H1 (cell line): ENCODE results near the gene PLD5. TPM values are rescaled to one million over a fixed set of nuclear protein-coding genes. Genes with fewer than 3 reads are reported as not detected.

Source experiments
- BCL11A ChIP-seq, 2 experiments: IDR thresholded peaks; one replicate each; pipeline ENCODE4 v1.6.1; 2011; ENCODE audit warnings: low read depth in 2 of 2, low read length in 2 of 2, mild to moderate bottlenecking in 2 of 2
- CBX5 ChIP-seq: fragments of 300-800, 300-1000 bp; sonication (generic); IDR thresholded peaks from 2 replicates; pipeline ENCODE4 v1.7.1; 2016; ENCODE audit warnings: antibody characterized with exemption, low read length, low read depth
- CHD2 ChIP-seq: IDR thresholded peaks from 2 replicates; pipeline ENCODE4 v1.6.1; 2012; ENCODE audit warnings: low read length, improper control_type of control experiment
- EGR1 ChIP-seq: IDR thresholded peaks from 2 replicates; pipeline ENCODE4 v1.6.1; 2011; ENCODE audit warnings: low read depth, low read length, borderline replicate concordance
- MAX ChIP-seq: IDR thresholded peaks from 2 replicates; pipeline ENCODE4 v1.6.1; 2012; ENCODE audit warnings: inconsistent platforms
- RBBP5 ChIP-seq: IDR thresholded peaks from 2 replicates; pipeline ENCODE4 v1.7.1; 2012; ENCODE audit warnings: low read depth, mild to moderate bottlenecking, inconsistent platforms, low read length, moderate library complexity, borderline replicate concordance
- polyA plus RNA-seq, 7 experiments: library from polyadenylated mRNA; depleted of rRNA in 3 of 7; stranded (reverse) in 5 of 7; unstranded in 2 of 7; fragments of >200 nt in 5 of 7; fragments of 200-250 nt in 2 of 7; gene quantifications; 1 replicate in 5 of 7; 2 replicates in 1 of 7; 4 replicates in 1 of 7; pipeline versions ENCODE4 v1.2.1 to v1.2.3, GENCODE V29; 2011 to 2013; ENCODE audit warnings: missing spikeins in 2 of 7, mixed read lengths in 2 of 7
- total RNA-seq: library from RNA; stranded (reverse); fragmentation: NEBNext Ultra II Directional; extraction: Animal tissue kit (Norgen Biotek cat#: 25700); gene quantifications from 2 replicates; pipeline ENCODE4 v1.2.1, GENCODE V29; 2021
- TF ChIP-seq, protein P1 (sequence below): fragments of 300-600 bp; sonication (generic); IDR thresholded peaks from 2 replicates; pipeline ENCODE4 v1.7.1; 2012; ENCODE audit warnings: low read length, moderate library complexity, mild to moderate bottlenecking, inconsistent platforms; ENCODE audit not compliant: insufficient replicate concordance
- TF ChIP-seq, protein P2 (sequence below), 3 experiments: IDR thresholded peaks; 1 replicate in 2 of 3; 2 replicates in 1 of 3; pipeline versions ENCODE4 v1.5.1 to v1.6.1; 2011; ENCODE audit warnings: low read length in 3 of 3, mild to moderate bottlenecking in 3 of 3, inconsistent platforms in 2 of 3, low read depth in 1 of 3, moderate library complexity in 1 of 3; ENCODE audit not compliant: insufficient read depth in 1 of 3; ENCODE audit errors: control extremely low read depth in 1 of 3

Gene PLD5
- total and polyA plus RNA-seq, 2 of the 8 experiments (the other 6 are each of a cell fraction or from before 2014, with no cell fraction given) = 0.86 to 8.5 TPM

DNA sequence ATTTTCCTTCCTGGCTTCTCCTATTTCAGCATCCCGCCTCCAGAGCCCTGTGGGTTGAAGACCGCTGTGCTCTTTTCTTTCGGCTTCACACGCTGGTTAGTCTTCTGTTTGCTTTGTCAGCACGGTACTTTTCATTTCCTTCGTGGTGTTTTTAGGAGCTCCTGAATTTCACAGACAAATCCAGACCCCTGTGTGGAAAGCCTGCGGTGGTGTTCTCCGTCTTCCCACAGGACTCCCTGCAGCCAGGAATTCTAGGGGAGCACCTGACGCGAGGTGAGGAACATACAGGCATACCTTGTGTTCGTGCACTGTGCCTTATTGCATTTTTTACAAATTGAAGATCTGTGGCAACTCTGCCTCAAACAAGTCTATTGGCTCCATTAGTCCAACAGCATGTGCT, 315.4 kb downstream of the PLD5 start (continued):
- TF ChIP-seq, protein P1, sequence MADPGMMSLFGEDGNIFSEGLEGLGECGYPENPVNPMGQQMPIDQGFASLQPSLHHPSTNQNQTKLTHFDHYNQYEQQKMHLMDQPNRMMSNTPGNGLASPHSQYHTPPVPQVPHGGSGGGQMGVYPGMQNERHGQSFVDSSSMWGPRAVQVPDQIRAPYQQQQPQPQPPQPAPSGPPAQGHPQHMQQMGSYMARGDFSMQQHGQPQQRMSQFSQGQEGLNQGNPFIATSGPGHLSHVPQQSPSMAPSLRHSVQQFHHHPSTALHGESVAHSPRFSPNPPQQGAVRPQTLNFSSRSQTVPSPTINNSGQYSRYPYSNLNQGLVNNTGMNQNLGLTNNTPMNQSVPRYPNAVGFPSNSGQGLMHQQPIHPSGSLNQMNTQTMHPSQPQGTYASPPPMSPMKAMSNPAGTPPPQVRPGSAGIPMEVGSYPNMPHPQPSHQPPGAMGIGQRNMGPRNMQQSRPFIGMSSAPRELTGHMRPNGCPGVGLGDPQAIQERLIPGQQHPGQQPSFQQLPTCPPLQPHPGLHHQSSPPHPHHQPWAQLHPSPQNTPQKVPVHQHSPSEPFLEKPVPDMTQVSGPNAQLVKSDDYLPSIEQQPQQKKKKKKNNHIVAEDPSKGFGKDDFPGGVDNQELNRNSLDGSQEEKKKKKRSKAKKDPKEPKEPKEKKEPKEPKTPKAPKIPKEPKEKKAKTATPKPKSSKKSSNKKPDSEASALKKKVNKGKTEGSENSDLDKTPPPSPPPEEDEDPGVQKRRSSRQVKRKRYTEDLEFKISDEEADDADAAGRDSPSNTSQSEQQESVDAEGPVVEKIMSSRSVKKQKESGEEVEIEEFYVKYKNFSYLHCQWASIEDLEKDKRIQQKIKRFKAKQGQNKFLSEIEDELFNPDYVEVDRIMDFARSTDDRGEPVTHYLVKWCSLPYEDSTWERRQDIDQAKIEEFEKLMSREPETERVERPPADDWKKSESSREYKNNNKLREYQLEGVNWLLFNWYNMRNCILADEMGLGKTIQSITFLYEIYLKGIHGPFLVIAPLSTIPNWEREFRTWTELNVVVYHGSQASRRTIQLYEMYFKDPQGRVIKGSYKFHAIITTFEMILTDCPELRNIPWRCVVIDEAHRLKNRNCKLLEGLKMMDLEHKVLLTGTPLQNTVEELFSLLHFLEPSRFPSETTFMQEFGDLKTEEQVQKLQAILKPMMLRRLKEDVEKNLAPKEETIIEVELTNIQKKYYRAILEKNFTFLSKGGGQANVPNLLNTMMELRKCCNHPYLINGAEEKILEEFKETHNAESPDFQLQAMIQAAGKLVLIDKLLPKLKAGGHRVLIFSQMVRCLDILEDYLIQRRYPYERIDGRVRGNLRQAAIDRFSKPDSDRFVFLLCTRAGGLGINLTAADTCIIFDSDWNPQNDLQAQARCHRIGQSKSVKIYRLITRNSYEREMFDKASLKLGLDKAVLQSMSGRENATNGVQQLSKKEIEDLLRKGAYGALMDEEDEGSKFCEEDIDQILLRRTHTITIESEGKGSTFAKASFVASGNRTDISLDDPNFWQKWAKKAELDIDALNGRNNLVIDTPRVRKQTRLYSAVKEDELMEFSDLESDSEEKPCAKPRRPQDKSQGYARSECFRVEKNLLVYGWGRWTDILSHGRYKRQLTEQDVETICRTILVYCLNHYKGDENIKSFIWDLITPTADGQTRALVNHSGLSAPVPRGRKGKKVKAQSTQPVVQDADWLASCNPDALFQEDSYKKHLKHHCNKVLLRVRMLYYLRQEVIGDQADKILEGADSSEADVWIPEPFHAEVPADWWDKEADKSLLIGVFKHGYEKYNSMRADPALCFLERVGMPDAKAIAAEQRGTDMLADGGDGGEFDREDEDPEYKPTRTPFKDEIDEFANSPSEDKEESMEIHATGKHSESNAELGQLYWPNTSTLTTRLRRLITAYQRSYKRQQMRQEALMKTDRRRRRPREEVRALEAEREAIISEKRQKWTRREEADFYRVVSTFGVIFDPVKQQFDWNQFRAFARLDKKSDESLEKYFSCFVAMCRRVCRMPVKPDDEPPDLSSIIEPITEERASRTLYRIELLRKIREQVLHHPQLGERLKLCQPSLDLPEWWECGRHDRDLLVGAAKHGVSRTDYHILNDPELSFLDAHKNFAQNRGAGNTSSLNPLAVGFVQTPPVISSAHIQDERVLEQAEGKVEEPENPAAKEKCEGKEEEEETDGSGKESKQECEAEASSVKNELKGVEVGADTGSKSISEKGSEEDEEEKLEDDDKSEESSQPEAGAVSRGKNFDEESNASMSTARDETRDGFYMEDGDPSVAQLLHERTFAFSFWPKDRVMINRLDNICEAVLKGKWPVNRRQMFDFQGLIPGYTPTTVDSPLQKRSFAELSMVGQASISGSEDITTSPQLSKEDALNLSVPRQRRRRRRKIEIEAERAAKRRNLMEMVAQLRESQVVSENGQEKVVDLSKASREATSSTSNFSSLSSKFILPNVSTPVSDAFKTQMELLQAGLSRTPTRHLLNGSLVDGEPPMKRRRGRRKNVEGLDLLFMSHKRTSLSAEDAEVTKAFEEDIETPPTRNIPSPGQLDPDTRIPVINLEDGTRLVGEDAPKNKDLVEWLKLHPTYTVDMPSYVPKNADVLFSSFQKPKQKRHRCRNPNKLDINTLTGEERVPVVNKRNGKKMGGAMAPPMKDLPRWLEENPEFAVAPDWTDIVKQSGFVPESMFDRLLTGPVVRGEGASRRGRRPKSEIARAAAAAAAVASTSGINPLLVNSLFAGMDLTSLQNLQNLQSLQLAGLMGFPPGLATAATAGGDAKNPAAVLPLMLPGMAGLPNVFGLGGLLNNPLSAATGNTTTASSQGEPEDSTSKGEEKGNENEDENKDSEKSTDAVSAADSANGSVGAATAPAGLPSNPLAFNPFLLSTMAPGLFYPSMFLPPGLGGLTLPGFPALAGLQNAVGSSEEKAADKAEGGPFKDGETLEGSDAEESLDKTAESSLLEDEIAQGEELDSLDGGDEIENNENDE = no peak
- TF ChIP-seq, protein P2, sequence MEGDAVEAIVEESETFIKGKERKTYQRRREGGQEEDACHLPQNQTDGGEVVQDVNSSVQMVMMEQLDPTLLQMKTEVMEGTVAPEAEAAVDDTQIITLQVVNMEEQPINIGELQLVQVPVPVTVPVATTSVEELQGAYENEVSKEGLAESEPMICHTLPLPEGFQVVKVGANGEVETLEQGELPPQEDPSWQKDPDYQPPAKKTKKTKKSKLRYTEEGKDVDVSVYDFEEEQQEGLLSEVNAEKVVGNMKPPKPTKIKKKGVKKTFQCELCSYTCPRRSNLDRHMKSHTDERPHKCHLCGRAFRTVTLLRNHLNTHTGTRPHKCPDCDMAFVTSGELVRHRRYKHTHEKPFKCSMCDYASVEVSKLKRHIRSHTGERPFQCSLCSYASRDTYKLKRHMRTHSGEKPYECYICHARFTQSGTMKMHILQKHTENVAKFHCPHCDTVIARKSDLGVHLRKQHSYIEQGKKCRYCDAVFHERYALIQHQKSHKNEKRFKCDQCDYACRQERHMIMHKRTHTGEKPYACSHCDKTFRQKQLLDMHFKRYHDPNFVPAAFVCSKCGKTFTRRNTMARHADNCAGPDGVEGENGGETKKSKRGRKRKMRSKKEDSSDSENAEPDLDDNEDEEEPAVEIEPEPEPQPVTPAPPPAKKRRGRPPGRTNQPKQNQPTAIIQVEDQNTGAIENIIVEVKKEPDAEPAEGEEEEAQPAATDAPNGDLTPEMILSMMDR (IDR thresholded peaks at IDR 0.05; ENCODE audit: control extremely low read depth in 1 of 3, insufficient read depth in 1 of 3, low read depth in 1 of 3, low read length in 3 of 3) = no peak
- no peak for TF ChIP-seq RBBP5
- TF ChIP-seq CHD2 = no peak
- TF ChIP-seq CBX5 = no peak
- no peak for TF ChIP-seq MAX
- no peak for TF ChIP-seq EGR1
- TF ChIP-seq BCL11A (IDR thresholded peaks at IDR 0.05; ENCODE audit: low read depth in 2 of 2, low read length in 2 of 2) = no peak
